Neural progenitor cell (in vitro differentiated cells): ENCODE data around the gene RITA1. TPM values are rescaled to one million over a fixed set of nuclear protein-coding genes. Genes with fewer than 3 reads are reported as not detected.

Experiments
- DNase-seq: peaks from one replicate; pipeline ENCODE4 v3.0.0-alpha.2; 2016; ENCODE audit warnings: low spot score
- H2AFZ ChIP-seq: fragments of 200-600 bp; sonication (generic); replicated peaks from 2 replicates; pipeline ENCODE4 v1.6.1; 2016; ENCODE audit warnings: antibody characterized with exemption
- H3F3A ChIP-seq: fragments of 200-600 bp; sonication (generic); 2 replicates; pipeline ENCODE4 v1.6.1; 2016; ENCODE audit warnings: antibody characterized with exemption, low read depth
- H3K27ac ChIP-seq: fragments of 200-600 bp; sonication (generic); 2 replicates; pipeline ENCODE4 v1.5.1; 2016; ENCODE audit warnings: mild to moderate bottlenecking
- H3K27me3 ChIP-seq: fragments of 200-600 bp; sonication (generic); 2 replicates; pipeline ENCODE4 v1.6.1; 2016; ENCODE audit warnings: mild to moderate bottlenecking, moderate library complexity
- H3K36me3 ChIP-seq: fragments of 200-600 bp; sonication (generic); 2 replicates; pipeline ENCODE4 v1.5.1; 2016
- H3K4me1 ChIP-seq: fragments of 200-600 bp; sonication (generic); 2 replicates; pipeline ENCODE4 v1.6.1; 2016; ENCODE audit warnings: mixed run types
- H3K4me2 ChIP-seq: fragments of 200-600 bp; sonication (generic); 2 replicates; pipeline ENCODE4 v1.6.1; 2016
- H3K4me3 ChIP-seq: fragments of 200-600 bp; sonication (generic); 2 replicates; pipeline ENCODE4 v1.5.1; 2016
- H3K79me2 ChIP-seq: fragments of 200-600 bp; sonication (generic); 2 replicates; pipeline ENCODE4 v1.6.1; 2016; ENCODE audit warnings: low read depth
- H3K9ac ChIP-seq: fragments of 200-600 bp; sonication (generic); 2 replicates; pipeline ENCODE4 v1.6.1; 2016
- H3K9me3 ChIP-seq: fragments of 200-600 bp; sonication (generic); 2 replicates; pipeline ENCODE4 v1.5.1; 2016; ENCODE audit warnings: low read depth
- H4K20me1 ChIP-seq: fragments of 200-600 bp; sonication (generic); 2 replicates; pipeline ENCODE4 v1.6.1; 2016; ENCODE audit warnings: low read depth
- H3K27ac Mint-ChIP-seq: 3 replicates; pipeline ENCODE4 v1.8.0; 2021; ENCODE audit warnings: mixed read lengths
- H3K27me3 Mint-ChIP-seq: 2 replicates; pipeline ENCODE4 v1.8.0; 2022; ENCODE audit warnings: low read depth, mild to moderate bottlenecking, inconsistent platforms, moderate library complexity, mixed read lengths; ENCODE audit not compliant: insufficient read depth
- H3K36me3 Mint-ChIP-seq: 3 replicates; pipeline ENCODE4 v1.8.0; 2021; ENCODE audit warnings: mixed read lengths
- H3K4me1 Mint-ChIP-seq: 3 replicates; pipeline ENCODE4 v1.8.0; 2021; ENCODE audit warnings: mixed read lengths
- H3K4me3 Mint-ChIP-seq: 3 replicates; pipeline ENCODE4 v1.8.0; 2021; ENCODE audit warnings: mild to moderate bottlenecking, moderate library complexity, mixed read lengths
- H3K9me3 Mint-ChIP-seq: 3 replicates; pipeline ENCODE4 v1.8.0; 2020; ENCODE audit warnings: mixed read lengths
- EZH2 ChIP-seq: fragments of 200-600 bp; sonication (generic); IDR thresholded peaks from 2 replicates; pipeline ENCODE4 v1.6.1; 2017; ENCODE audit warnings: antibody characterized with exemption, mild to moderate bottlenecking, moderate library complexity
- EZH2phosphoT487 ChIP-seq: fragments of 200-600 bp; sonication (generic); IDR thresholded peaks from 2 replicates; pipeline ENCODE4 v1.6.1; 2017; ENCODE audit warnings: antibody characterized with exemption
- total RNA-seq: library from RNA; depleted of rRNA; stranded (reverse); fragments of >200 nt; gene quantifications from 2 replicates; pipeline ENCODE4 v1.2.3, GENCODE V29; 2015; ENCODE audit warnings: low replicate concordance
- TF ChIP-seq, protein P1 (sequence below): fragments of 200-600 bp; sonication (generic); IDR thresholded peaks from 2 replicates; pipeline ENCODE4 v1.5.1; 2017; ENCODE audit warnings: antibody characterized with exemption, mild to moderate bottlenecking

RITA1 gene, protein sequence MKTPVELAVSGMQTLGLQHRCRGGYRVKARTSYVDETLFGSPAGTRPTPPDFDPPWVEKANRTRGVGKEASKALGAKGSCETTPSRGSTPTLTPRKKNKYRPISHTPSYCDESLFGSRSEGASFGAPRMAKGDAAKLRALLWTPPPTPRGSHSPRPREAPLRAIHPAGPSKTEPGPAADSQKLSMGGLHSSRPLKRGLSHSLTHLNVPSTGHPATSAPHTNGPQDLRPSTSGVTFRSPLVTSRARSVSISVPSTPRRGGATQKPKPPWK
- total RNA-seq, result 13.7 and 22.5 TPM in 2 replicates

GRCh38 chr12:113185180-113186032, at the start of gene RITA1, which contains the start of gene DDX54:
TSS of gene RITA1 (plus strand) at chr12:113185721. CDS start at chr12:113186747, 1,026 bp downstream.
TSS of gene DDX54 (minus strand) at chr12:113185478. CDS start at chr12:113185451, 27 bp downstream.
- H3F3A ChIP-seq, result peaks cover 11% of the 10 kb centered on the region
- peaks cover 49% of the 10 kb centered on the region for H3K79me2 ChIP-seq
- H3K4me1 ChIP-seq, result peaks cover 8% of the 10 kb centered on the region
- H4K20me1 ChIP-seq, result peaks cover 31% of the 10 kb centered on the region
- Mint-ChIP-seq H3K27me3 (peaks cover 3% of the 10 kb centered on the region), H3K36me3 (peaks cover 20% of the 10 kb centered on the region), H3K4me1 (peaks cover 22% of the 10 kb centered on the region), H3K27ac (peak within 1 kb of the TSS; percentile 63), H3K4me3 (peak within 1 kb of the TSS; percentile 96), H3K9me3 (no peaks in the 10 kb centered on the region)
- peak within 1 kb of the TSS; percentile 80 for H3K9ac ChIP-seq
- H3K4me3 ChIP-seq, result peak within 1 kb of the TSS; percentile 75
- no peaks in the 10 kb centered on the region for H3K9me3 ChIP-seq
- H3K27me3 ChIP-seq, result no peaks in the 10 kb centered on the region
- no peaks in the 10 kb centered on the region for H3K36me3 ChIP-seq
- H3K4me2 ChIP-seq, result peak within 1 kb of the TSS; percentile 74
- TF ChIP-seq, protein P1, sequence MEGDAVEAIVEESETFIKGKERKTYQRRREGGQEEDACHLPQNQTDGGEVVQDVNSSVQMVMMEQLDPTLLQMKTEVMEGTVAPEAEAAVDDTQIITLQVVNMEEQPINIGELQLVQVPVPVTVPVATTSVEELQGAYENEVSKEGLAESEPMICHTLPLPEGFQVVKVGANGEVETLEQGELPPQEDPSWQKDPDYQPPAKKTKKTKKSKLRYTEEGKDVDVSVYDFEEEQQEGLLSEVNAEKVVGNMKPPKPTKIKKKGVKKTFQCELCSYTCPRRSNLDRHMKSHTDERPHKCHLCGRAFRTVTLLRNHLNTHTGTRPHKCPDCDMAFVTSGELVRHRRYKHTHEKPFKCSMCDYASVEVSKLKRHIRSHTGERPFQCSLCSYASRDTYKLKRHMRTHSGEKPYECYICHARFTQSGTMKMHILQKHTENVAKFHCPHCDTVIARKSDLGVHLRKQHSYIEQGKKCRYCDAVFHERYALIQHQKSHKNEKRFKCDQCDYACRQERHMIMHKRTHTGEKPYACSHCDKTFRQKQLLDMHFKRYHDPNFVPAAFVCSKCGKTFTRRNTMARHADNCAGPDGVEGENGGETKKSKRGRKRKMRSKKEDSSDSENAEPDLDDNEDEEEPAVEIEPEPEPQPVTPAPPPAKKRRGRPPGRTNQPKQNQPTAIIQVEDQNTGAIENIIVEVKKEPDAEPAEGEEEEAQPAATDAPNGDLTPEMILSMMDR, result no peak
- TF ChIP-seq EZH2phosphoT487, result peak; percentile 23
- DNase-seq, result peak; percentile 93
- H3K27ac ChIP-seq, result peak within 1 kb of the TSS; percentile 89
- peak within 1 kb of the TSS; percentile 88 for H2AFZ ChIP-seq

DNA sequence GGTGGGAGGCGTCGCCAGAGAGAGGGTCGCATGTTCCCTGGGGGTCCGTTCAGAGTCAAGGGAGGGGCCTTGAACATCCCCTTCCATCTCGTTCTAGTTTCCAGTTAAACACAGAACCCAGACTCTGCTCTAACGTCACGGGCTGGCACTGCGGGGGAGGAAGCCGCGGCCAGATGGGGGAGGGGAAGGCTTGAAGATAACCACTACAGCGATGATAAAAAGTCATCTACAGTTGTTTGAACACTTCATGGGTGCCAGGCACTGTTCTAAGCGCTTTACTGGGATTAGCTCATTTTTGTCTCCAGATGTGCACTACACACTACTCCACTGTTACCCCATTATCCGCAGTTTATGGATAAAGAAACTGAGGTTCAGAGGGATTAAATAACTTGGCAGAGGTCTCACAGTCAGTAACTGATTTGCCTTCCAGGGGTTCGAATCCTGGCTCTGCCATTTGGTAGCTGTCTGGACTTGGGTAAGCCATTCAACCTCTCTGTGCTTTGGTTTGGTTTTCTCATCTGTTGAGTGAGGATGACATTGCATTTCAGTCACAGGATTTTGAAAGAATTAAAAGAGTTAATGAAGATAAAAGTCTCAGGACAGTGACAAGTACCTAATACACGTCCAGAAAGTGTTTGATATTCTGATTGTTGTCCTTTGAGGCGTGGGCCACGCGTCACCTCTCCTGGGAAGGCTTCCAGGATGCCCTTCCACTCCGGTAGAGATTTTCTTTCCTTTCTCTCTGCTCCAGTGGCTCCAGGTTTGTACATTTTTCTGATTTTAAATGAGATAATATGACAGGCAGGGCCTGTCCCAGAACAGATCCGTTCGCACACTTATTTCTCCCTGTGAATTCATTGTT, 49.2 kb upstream of the RITA1 start:
- Mint-ChIP-seq H3K4me3 (peak overlapping the region; percentile 22), H3K4me1 (peaks cover 9% of the 10 kb centered on the region), H3K9me3 (no peaks in the 10 kb centered on the region), H3K36me3 (no peaks in the 10 kb centered on the region), H3K27me3 (peaks cover 24% of the 10 kb centered on the region), H3K27ac (no peak overlapping the region)
- no peak for DNase-seq
- Histone ChIP-seq H3K27me3 (peaks cover 36% of the 10 kb centered on the region), H4K20me1 (no peaks in the 10 kb centered on the region), H3K4me3 (peak overlapping the region; percentile 46), H3K4me2 (peak overlapping the region; percentile 92), H3K9ac (no peak overlapping the region), H3K4me1 (peaks cover 15% of the 10 kb centered on the region), H3F3A (peaks cover 9% of the 10 kb centered on the region), H3K36me3 (no peaks in the 10 kb centered on the region), H3K79me2 (no peaks in the 10 kb centered on the region), H3K27ac (no peak overlapping the region), H2AFZ (no peak overlapping the region), H3K9me3 (no peaks in the 10 kb centered on the region)
- TF ChIP-seq EZH2phosphoT487 (no peak), EZH2 (no peak)
- TF ChIP-seq, protein P1, result no peak

DNA sequence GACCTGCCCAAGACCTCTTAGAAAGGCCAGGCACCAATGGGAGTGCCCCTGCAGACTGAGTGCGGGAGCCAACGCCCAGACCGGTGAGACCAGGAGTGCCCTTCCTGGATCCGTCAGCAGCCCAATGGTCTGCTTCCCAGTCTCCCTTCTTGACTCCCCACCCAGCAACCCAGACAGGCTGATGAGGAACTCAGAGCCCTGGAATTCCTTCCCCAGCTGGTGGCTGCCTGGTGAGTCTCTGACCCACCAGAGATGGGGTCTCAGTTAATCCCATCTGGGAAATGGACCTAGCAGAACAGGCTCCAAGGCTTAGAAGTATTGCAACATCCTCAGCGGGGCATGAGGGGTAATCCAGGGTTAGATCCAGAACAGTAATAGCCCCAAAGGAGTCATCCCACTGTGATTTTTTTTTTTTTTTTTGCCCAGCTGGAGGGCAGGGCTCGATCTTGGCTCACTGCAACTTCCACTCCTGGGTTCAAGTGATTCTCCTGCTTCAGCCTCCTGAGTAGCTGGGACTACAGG, 48.5 kb upstream of the RITA1 start:
- H3K9ac ChIP-seq, result no peak overlapping the region
- peaks cover 9% of the 10 kb centered on the region for H3F3A ChIP-seq
- H2AFZ ChIP-seq, result no peak overlapping the region
- no peak overlapping the region for H3K27ac Mint-ChIP-seq
- no peaks in the 10 kb centered on the region for H3K36me3 ChIP-seq
- no peak overlapping the region for H3K4me3 ChIP-seq
- DNase-seq, result no peak
- peak overlapping the region; percentile 22 for H3K4me3 Mint-ChIP-seq
- H4K20me1 ChIP-seq, result no peaks in the 10 kb centered on the region
- no peaks in the 10 kb centered on the region for H3K9me3 Mint-ChIP-seq
- H3K27ac ChIP-seq, result no peak overlapping the region
- H3K9me3 ChIP-seq, result no peaks in the 10 kb centered on the region
- H3K4me2 ChIP-seq, result no peak overlapping the region
- no peaks in the 10 kb centered on the region for H3K79me2 ChIP-seq
- H3K4me1 ChIP-seq, result peaks cover 15% of the 10 kb centered on the region
- H3K36me3 Mint-ChIP-seq, result no peaks in the 10 kb centered on the region
- peaks cover 36% of the 10 kb centered on the region for H3K27me3 ChIP-seq
- TF ChIP-seq EZH2 (no peak), EZH2phosphoT487 (no peak)
- TF ChIP-seq, protein P1, result no peak
- H3K27me3 Mint-ChIP-seq, result peaks cover 24% of the 10 kb centered on the region
- H3K4me1 Mint-ChIP-seq, result peaks cover 11% of the 10 kb centered on the region
